Measurements from ENCODE around the gene CPA5. TPM values are rescaled to one million over a fixed set of nuclear protein-coding genes. Genes with fewer than 3 reads are reported as not detected.
"Not testable (repeated sequence)": the region's sequence is repeated elsewhere in the genome, so short reads cannot be mapped to it uniquely, and the experiment has no call there.

CPA5 gene
- total RNA-seq, 6 experiments from 2014 or later, result not detected

DNA sequence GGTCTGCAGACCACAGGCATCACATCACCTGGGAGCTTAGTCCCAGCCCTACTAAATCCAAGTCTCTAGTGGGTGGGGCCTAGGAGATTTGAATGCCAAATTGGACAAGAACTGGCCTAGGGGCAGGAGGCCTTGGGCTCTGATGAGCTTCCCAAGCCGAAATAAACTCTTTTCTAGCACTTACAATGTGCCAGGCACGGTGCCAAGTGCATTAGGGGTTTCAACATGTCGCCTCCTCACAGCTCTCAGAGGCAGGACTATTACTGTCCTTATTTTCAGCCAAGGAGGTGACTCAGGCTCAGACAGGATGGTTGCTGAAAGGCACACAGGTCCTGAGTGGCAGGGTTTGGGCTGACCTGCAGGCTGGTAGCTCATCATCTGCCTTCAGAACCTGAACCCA lies 26.4 kb downstream of the CPA5 start:
- peaks cover 7% of the 10 kb centered on the region for H3K36me3 Mint-ChIP-seq (ENCODE audit: low read depth)
- H3K9me3 Mint-ChIP-seq, result peaks cover under 1% of the 10 kb centered on the region
- no peak for TF ChIP-seq CTCF (IDR thresholded peaks at IDR 0.05)
- H3K4me3 Mint-ChIP-seq, result no peak overlapping the region
- peaks cover 79% of the 10 kb centered on the region for H3K4me1 Mint-ChIP-seq (ENCODE audit: low read depth)
- no peak for DNase-seq
- peaks cover 5% of the 10 kb centered on the region for H3K27me3 Mint-ChIP-seq (ENCODE audit: insufficient read depth)
- no peak overlapping the region; the same call in 1 of the 2 replicates for H3K27ac Mint-ChIP-seq

- Mint-ChIP-seq H3K9me3 (peaks cover 8% of the 10 kb centered on the region), H3K27ac (peak overlapping the region; percentile 99), H3K4me3 (peak overlapping the region; percentile 52), H3K36me3 (ENCODE audit: low read depth) (peaks cover 14% of the 10 kb centered on the region), H3K27me3 (ENCODE audit: insufficient read depth) (peaks cover 5% of the 10 kb centered on the region), H3K4me1 (ENCODE audit: low read depth) (peaks cover 64% of the 10 kb centered on the region)
- no peak for TF ChIP-seq CTCF (IDR thresholded peaks at IDR 0.05)
- DNase-seq, result no peak
These were observed 28.0 kb downstream of the CPA5 start for GRCh38 chr7:130372402-130373165.

- Mint-ChIP-seq H3K27me3 (ENCODE audit: insufficient read depth) (peaks cover 9% of the 10 kb centered on the region), H3K4me1 (ENCODE audit: low read depth) (peaks cover 49% of the 10 kb centered on the region), H3K36me3 (ENCODE audit: low read depth) (peaks cover 14% of the 10 kb centered on the region), H3K27ac (peak overlapping the region; percentile 99), H3K4me3 (no peak overlapping the region; the same call in 1 of the 2 replicates), H3K9me3 (peaks cover 8% of the 10 kb centered on the region)
- DNase-seq, result no peak
- no peak for TF ChIP-seq CTCF (IDR thresholded peaks at IDR 0.05)
These were observed 29.9 kb downstream of the CPA5 start for GRCh38 chr7:130374507-130374906.

DNA sequence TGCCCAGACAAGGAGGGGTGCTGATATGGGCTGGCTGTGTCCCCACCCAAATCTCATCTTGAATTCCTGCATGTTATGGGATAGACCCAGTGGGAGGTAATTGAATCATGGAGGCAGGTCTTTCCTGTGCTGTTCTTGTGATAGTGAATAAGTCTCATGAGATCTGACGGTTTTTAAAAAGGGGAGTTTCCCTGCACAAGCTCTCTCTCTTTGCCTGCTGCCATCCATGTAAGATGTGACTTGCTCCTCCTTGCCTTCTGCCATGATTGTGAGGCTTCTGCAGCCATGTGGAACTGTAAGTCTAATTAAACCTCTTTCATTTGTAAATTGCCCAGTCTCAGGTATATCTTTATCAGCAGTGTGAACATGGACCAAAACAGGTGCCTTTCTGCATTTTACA lies 31.8 kb downstream of the CPA5 start:
- not testable (repeated sequence) for H3K27me3 Mint-ChIP-seq (ENCODE audit: insufficient read depth); H3K9me3 Mint-ChIP-seq; H3K27ac Mint-ChIP-seq; DNase-seq; H3K4me3 Mint-ChIP-seq
- peaks cover 14% of the 10 kb centered on the region for H3K36me3 Mint-ChIP-seq (ENCODE audit: low read depth)
- H3K4me1 Mint-ChIP-seq (ENCODE audit: low read depth), result peaks cover 30% of the 10 kb centered on the region

DNA sequence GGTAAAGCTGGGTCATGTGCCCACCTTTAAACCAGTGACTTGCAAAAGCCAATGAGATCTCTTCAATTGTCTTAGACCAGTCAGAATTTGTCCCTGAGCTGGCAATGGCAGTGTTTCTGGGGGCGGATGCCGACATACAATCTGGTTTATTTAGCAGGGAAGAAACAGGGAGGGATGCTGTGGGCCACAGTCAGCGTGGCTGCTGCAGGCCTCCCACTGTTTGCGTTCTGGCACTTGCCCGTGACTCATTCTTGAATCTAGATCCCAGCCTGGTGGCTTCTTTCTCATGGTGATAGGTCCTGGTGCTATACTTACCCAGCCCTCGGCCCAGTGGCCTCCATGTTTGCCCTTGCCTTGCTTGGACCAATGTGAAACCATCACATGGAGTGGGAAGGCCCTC lies 32.6 kb downstream of the CPA5 start:
- H3K4me3 Mint-ChIP-seq, result no peak overlapping the region
- H3K9me3 Mint-ChIP-seq, result peaks cover 8% of the 10 kb centered on the region
- no peak overlapping the region for H3K27ac Mint-ChIP-seq
- no peak for DNase-seq
- H3K4me1 Mint-ChIP-seq (ENCODE audit: low read depth), result peaks cover 25% of the 10 kb centered on the region
- H3K27me3 Mint-ChIP-seq (ENCODE audit: insufficient read depth), result peaks cover 6% of the 10 kb centered on the region
- no peak for TF ChIP-seq CTCF (IDR thresholded peaks at IDR 0.05)
- H3K36me3 Mint-ChIP-seq (ENCODE audit: low read depth), result peaks cover 10% of the 10 kb centered on the region

- peaks cover 10% of the 10 kb centered on the region for H3K36me3 Mint-ChIP-seq (ENCODE audit: low read depth)
- H3K9me3 Mint-ChIP-seq, result peaks cover 8% of the 10 kb centered on the region
- no peak for TF ChIP-seq CTCF (IDR thresholded peaks at IDR 0.05)
- H3K27me3 Mint-ChIP-seq (ENCODE audit: insufficient read depth), result peaks cover 6% of the 10 kb centered on the region
- no peak for DNase-seq
- H3K4me3 Mint-ChIP-seq, result no peak overlapping the region
- no peak overlapping the region for H3K27ac Mint-ChIP-seq
- H3K4me1 Mint-ChIP-seq (ENCODE audit: low read depth), result peaks cover 6% of the 10 kb centered on the region
These were observed 34.4 kb downstream of the CPA5 start for GRCh38 chr7:130379019-130379418.

Measured in HFFc6 (cell line).